ENCODE data around the gene CPEB1.

Gene CPEB1

DNA sequence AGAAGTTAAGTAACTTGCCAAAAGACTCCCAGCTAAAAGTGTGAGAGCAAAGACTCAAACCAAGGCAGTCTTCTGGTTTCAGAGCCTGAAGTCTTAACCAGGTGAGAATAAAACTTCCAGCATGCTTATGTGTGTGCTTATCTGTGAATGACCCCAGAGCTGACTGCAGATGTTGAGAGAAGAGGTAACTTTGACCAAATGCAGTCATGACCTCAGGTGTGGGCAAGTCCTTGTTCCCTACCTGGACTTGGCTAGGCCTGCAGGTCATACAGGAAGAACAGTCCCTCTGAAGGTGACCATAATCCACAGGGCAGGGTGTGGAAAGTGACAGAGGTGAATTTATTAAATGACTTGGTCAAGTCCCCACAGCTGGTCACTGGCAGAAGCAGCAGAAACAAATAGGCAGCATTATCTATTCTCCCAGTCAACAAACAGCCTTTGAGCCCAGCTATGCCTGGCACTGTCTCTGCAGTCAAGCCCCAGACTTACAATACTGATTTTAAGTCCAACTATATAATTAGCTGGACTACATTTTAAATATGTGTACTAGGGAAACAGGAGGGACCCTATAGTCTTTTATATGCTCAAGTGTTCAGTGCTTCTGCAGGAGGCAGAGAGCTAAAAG, 3.0 kb upstream of the CPEB1 start:
- TF ChIP-seq, protein P1, sequence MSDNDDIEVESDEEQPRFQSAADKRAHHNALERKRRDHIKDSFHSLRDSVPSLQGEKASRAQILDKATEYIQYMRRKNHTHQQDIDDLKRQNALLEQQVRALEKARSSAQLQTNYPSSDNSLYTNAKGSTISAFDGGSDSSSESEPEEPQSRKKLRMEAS (IDR thresholded peaks at IDR 0.05) = no peak
- TF ChIP-seq TCF12 (IDR thresholded peaks at IDR 0.05; ENCODE audit: low read depth) (no peak), ZBTB7A (IDR thresholded peaks at IDR 0.05; ENCODE audit: low read depth) (no peak), CEBPB (IDR thresholded peaks at IDR 0.05) (no peak)

DNA sequence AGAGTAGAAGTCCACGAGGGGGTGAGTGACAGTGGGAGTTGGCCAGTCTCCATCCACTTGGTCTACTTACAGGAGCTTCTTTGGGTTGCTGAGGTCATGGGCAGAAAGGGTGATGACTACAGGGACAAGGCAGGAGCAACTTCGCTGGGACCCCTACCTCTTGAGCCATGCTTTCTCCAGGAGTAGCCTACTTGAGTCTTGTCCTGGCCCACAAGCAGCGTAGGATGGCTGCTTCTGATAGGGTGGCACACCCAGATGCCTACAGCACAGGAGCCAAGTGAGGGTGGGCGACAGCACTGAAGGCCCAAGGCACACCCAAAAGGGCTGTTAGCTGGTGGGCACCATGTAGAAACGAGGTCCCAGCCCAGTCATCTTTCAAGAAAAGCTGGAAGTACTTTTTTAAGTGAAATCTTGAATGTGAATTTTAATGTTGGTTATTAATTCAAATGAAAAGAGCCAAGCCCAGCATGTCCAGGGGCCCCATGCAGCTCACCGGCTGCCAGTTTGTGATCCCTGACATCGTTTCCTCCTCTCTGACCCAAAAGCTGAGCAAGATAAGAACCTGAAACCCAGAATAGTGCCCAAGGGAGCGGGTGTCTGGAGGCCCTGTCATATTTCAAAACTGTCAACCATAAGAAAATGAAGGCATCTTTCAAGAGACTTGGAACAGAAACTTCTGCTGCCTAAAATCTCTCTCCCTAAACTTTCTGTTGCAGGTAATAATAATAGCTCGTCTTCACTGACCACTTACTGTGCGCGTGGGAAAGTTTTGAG, 2.2 kb upstream of the CPEB1 start:
- TF ChIP-seq ZBTB7A (IDR thresholded peaks at IDR 0.05; ENCODE audit: low read depth) (no peak), FOXM1 (IDR thresholded peaks at IDR 0.05; ENCODE audit: borderline replicate concordance, low read depth) (no peak), NFIC (IDR thresholded peaks at IDR 0.05) (no peak), RAD21 (IDR thresholded peaks at IDR 0.05; ENCODE audit: low read depth) (no peak), CEBPB (IDR thresholded peaks at IDR 0.05) (no peak), EGR1 (IDR thresholded peaks at IDR 0.05) (no peak), CREB1 (IDR thresholded peaks at IDR 0.05; ENCODE audit: low read depth) (no peak)
- TF ChIP-seq, protein P1 (IDR thresholded peaks at IDR 0.05) = no peak
- TF ChIP-seq, protein P2, sequence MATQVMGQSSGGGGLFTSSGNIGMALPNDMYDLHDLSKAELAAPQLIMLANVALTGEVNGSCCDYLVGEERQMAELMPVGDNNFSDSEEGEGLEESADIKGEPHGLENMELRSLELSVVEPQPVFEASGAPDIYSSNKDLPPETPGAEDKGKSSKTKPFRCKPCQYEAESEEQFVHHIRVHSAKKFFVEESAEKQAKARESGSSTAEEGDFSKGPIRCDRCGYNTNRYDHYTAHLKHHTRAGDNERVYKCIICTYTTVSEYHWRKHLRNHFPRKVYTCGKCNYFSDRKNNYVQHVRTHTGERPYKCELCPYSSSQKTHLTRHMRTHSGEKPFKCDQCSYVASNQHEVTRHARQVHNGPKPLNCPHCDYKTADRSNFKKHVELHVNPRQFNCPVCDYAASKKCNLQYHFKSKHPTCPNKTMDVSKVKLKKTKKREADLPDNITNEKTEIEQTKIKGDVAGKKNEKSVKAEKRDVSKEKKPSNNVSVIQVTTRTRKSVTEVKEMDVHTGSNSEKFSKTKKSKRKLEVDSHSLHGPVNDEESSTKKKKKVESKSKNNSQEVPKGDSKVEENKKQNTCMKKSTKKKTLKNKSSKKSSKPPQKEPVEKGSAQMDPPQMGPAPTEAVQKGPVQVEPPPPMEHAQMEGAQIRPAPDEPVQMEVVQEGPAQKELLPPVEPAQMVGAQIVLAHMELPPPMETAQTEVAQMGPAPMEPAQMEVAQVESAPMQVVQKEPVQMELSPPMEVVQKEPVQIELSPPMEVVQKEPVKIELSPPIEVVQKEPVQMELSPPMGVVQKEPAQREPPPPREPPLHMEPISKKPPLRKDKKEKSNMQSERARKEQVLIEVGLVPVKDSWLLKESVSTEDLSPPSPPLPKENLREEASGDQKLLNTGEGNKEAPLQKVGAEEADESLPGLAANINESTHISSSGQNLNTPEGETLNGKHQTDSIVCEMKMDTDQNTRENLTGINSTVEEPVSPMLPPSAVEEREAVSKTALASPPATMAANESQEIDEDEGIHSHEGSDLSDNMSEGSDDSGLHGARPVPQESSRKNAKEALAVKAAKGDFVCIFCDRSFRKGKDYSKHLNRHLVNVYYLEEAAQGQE (IDR thresholded peaks at IDR 0.05; ENCODE audit: low read depth) = no peak
- TF ChIP-seq, protein P3, sequence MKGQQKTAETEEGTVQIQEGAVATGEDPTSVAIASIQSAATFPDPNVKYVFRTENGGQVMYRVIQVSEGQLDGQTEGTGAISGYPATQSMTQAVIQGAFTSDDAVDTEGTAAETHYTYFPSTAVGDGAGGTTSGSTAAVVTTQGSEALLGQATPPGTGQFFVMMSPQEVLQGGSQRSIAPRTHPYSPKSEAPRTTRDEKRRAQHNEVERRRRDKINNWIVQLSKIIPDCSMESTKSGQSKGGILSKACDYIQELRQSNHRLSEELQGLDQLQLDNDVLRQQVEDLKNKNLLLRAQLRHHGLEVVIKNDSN (IDR thresholded peaks at IDR 0.05) = no peak

DNA sequence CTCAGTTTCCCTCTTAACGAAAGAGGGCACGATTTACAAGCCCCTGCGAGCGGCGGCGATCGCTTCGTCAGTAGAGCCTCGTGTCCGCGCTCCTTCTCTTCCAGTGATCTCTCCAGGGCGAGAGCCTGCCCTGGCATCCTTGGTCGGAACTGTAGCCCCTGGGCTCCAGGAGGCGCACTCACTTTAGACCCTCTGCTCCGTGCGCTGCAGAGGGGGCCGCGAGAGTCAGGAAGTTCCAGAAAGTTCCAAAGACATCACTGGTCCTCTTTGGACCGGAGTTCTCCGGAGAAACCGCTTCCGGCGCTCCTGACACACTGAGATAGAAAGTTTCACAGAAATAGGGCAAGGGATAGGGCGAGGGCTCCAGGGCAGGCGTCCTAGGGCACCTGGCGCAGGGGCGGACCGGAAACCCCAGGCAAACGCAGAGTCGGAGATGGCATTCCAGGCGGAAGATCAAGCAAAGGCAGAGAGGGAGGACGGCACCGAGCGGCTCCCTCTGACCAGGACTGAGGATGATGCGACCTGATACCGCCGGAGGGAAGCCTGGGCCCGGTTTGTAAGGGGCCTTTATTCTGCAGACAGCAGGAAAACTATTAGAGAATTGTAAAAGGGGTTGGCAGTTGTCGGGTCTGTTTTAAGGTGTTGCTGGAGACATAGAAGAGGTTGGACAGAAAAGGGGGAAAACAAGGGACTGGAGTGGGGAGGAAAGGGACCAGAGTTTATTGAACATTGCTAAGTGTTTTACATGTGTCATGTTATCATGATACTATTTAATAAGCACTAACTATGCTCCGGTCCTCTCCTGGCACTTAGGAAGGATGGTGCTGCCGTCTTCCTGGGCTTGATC, 1.3 kb upstream of the CPEB1 start:
- TF ChIP-seq NFIC (IDR thresholded peaks at IDR 0.05) (no peak), RAD21 (IDR thresholded peaks at IDR 0.05; ENCODE audit: low read depth) (no peak), CREB1 (IDR thresholded peaks at IDR 0.05; ENCODE audit: low read depth) (no peak), TAF1 (IDR thresholded peaks at IDR 0.05; ENCODE audit: low read depth) (no peak), FOXM1 (IDR thresholded peaks at IDR 0.05; ENCODE audit: borderline replicate concordance, low read depth) (no peak), YY1 (IDR thresholded peaks at IDR 0.05; ENCODE audit: low read depth) (no peak), EGR1 (IDR thresholded peaks at IDR 0.05) (no peak), EP300 (IDR thresholded peaks at IDR 0.05; ENCODE audit: borderline replicate concordance) (no peak), TCF12 (IDR thresholded peaks at IDR 0.05; ENCODE audit: low read depth) (no peak), TEAD4 (IDR thresholded peaks at IDR 0.05) (no peak), CEBPB (IDR thresholded peaks at IDR 0.05) (no peak), ZBTB7A (IDR thresholded peaks at IDR 0.05; ENCODE audit: low read depth) (no peak)
- TF ChIP-seq, protein P1 (IDR thresholded peaks at IDR 0.05) = no peak
- TF ChIP-seq, protein P2 (IDR thresholded peaks at IDR 0.05; ENCODE audit: low read depth) = no peak
- TF ChIP-seq, protein P3 (IDR thresholded peaks at IDR 0.05) = no peak

DNA sequence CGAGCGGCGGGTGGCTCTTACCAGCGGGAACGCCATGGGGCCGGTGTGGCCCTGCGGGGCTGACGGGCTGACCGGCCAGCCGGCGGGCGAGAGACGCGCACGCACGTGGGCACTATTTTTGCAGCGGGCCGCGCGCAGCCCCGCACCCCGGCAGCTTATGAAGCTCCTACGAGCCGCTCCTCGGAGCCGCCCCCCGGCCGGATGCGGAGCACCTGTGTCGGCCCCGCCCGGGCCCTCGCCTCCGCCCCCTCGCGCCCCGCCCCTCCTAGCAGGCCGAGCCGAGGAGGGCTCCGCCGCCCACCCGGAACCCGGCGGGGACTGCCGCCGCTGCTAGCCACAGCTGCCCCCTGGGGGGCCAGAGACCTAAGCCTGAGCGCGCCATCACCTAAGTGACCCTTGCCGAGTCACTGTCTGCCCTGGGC, 683 bp upstream of the CPEB1 start:
- TF ChIP-seq CEBPB (IDR thresholded peaks at IDR 0.05) (no peak), YY1 (IDR thresholded peaks at IDR 0.05; ENCODE audit: low read depth) (no peak), TCF12 (IDR thresholded peaks at IDR 0.05; ENCODE audit: low read depth) (no peak), CREB1 (IDR thresholded peaks at IDR 0.05; ENCODE audit: low read depth) (no peak), EGR1 (IDR thresholded peaks at IDR 0.05) (no peak)
- TF ChIP-seq, protein P3 (IDR thresholded peaks at IDR 0.05) = no peak
